Measurements from ENCODE around the gene DACH2. TPM values are rescaled to one million over a fixed set of nuclear protein-coding genes. Genes with fewer than 3 reads are reported as not detected.

DACH2 gene
- total and polyA plus RNA-seq, 2 of the 4 experiments (the other 2 are of a cell fraction), result 2.8 to 3.8 TPM

GRCh38 chrX:86845101-86845500 is 696.9 kb downstream of the DACH2 start:
- no peak overlapping the region for H3K23ac ChIP-seq (ENCODE audit: low read depth, low read length)
- H3K9ac ChIP-seq (ENCODE audit: low read depth, low read length), result no peak overlapping the region
- no peak overlapping the region for H3K14ac ChIP-seq (replicated peaks; ENCODE audit: low read depth, low read length)
- in situ Hi-C loops (cut with MboI; ENCODE audit: low sequenced_read_pairs) (no loop called here), dilution Hi-C loops (cut with HindIII; ENCODE audit: low sequenced_read_pairs, unreplicated experiment) (no loop called here), intact Hi-C loops (cut with micrococcal nuclease) (no loop called here)
- CTCF ChIA-PET, result no interaction called here
- no peak overlapping the region for H2BK5ac ChIP-seq (ENCODE audit: low read depth, low read length, poor library complexity, severe bottlenecking)
- no peak overlapping the region for H2AK9ac ChIP-seq (replicated peaks; ENCODE audit: low read depth, low read length, poor library complexity)
- H3K4me2 ChIP-seq (ENCODE audit: low read depth, low read length), result no peak overlapping the region
- no peak overlapping the region for H3K4me3 ChIP-seq (ENCODE audit: insufficient read depth, low read depth, low read length)
- H3K18ac ChIP-seq (ENCODE audit: low read depth, low read length), result no peak overlapping the region
- H4K20me1 ChIP-seq (ENCODE audit: insufficient read depth, low read length), result no peaks in the 10 kb centered on the region
- POLR2A ChIA-PET (ENCODE audit: unreplicated experiment), result no interaction called here
- no peaks in the 10 kb centered on the region for H3K79me1 ChIP-seq (ENCODE audit: low read depth in 1 of 2, low read length in 2 of 2)
- no peak overlapping the region for H4K91ac ChIP-seq (ENCODE audit: insufficient read depth, low read depth, low read length)
- no peak overlapping the region for H4K5ac ChIP-seq (ENCODE audit: low read depth, low read length)
- no peak overlapping the region for H4K8ac ChIP-seq (ENCODE audit: low read depth in 2 of 2, low read length in 2 of 2)
- H2BK15ac ChIP-seq (ENCODE audit: low read depth, low read length), result no peak overlapping the region
- H3K9me1 ChIP-seq (ENCODE audit: insufficient read depth, low read length), result no peaks in the 10 kb centered on the region
- no peak overlapping the region for H2AK5ac ChIP-seq (ENCODE audit: low read depth, low read length)
- H2BK20ac ChIP-seq (ENCODE audit: low read depth, low read length), result no peak overlapping the region
- no TSS peak for BruUV-seq (replicated peaks)
- H3K27me3 ChIP-seq (ENCODE audit: control insufficient read depth, insufficient read depth, low read length), result no peaks in the 10 kb centered on the region
- no peak overlapping the region for H2AFZ ChIP-seq (replicated peaks; ENCODE audit: low read length, poor library complexity)
- TF ChIP-seq CEBPB (IDR thresholded peaks at IDR 0.05; ENCODE audit: low read depth, low read length), result no peak
- TF ChIP-seq NFE2L2 (IDR thresholded peaks at IDR 0.05; ENCODE audit: low read depth, low read length), result no peak
- no peak for TF ChIP-seq RAD21 (IDR thresholded peaks at IDR 0.05; ENCODE audit: low read length)
- no peak for TF ChIP-seq POLR2A (IDR thresholded peaks at IDR 0.05; ENCODE audit: low read depth, low read length)
- no peak for TF ChIP-seq FOS (IDR thresholded peaks at IDR 0.05; ENCODE audit: low read depth, low read length)
- TF ChIP-seq BHLHE40 (IDR thresholded peaks at IDR 0.05; ENCODE audit: low read depth, low read length), result no peak
- no peak for TF ChIP-seq RCOR1 (IDR thresholded peaks at IDR 0.05; ENCODE audit: insufficient replicate concordance, low read length)
- TF ChIP-seq CTCF (conservative IDR thresholded peaks at IDR 0.05; ENCODE audit: low read depth, low read length), result no peak
- no peak for TF ChIP-seq MXI1 (IDR thresholded peaks at IDR 0.05; ENCODE audit: borderline replicate concordance, low read depth, low read length)
- no peak overlapping the region for H2BK120ac ChIP-seq (ENCODE audit: low read depth, low read length)
- DNase-seq, result no peak
- H3K4ac ChIP-seq (ENCODE audit: low read depth, low read length), result no peak overlapping the region
- no peaks in the 10 kb centered on the region for H3K4me1 ChIP-seq (ENCODE audit: control insufficient read depth, insufficient read depth, low read length)
- no peak for ATAC-seq (ENCODE audit: low read depth)
- no peaks in the 10 kb centered on the region for H3K9me3 ChIP-seq (ENCODE audit: control insufficient read depth, insufficient read depth, low read length)
- no peak overlapping the region for H3K56ac ChIP-seq (ENCODE audit: extremely low read depth, insufficient read depth, low read length)
- no CpG with 5 or more reads among the region's 3 CpGs for WGBS, 2 experiments (ENCODE audit: extremely low coverage in 2 of 2, insufficient read length in 1 of 2)
- no peak overlapping the region for H3K27ac ChIP-seq (ENCODE audit: insufficient read depth, low read length)
- H3K36me3 ChIP-seq (ENCODE audit: control insufficient read depth, insufficient read depth, low read length), result no peaks in the 10 kb centered on the region

Small RNA genes within 50 kb of the gene (microRNA-seq; reads per million reads assigned to microRNA genes)
- gene FCF1P9 (ENCODE audit: insufficient read depth, insufficient read length), result not detected
- gene RF00026 (ENCODE audit: insufficient read depth, insufficient read length), result not detected

Small RNA genes within 50 kb of the gene (small RNA-seq; reads per million reads assigned to genes)
- gene FCF1P9, result 0 reads per million in 5 experiments
- gene RF00026, result 0 reads per million in 5 experiments

Other genes with a start within 250 kb of the DACH2 start
- 21.7 and 27.2 TPM in 2 replicates for gene CHM, start 100.9 kb upstream of the DACH2 start, total RNA-seq (2012; rRNA removed)
- 10.2 and 11.9 TPM in 2 replicates for gene CHM, start 100.9 kb upstream of the DACH2 start, polyA plus RNA-seq (2012; rRNA removed)

Data from IMR-90 (cell line).